ENCODE results near the gene ANKFN1. TPM values are rescaled to one million over a fixed set of nuclear protein-coding genes. Genes with fewer than 3 reads are reported as not detected.
A peak's percentile ranks its signal among the peaks of the same experiment; 100 is the strongest.

Gene ANKFN1
- total RNA-seq, 2 donors from 2014 or later, result 0.37 to 1.2 TPM

DNA sequence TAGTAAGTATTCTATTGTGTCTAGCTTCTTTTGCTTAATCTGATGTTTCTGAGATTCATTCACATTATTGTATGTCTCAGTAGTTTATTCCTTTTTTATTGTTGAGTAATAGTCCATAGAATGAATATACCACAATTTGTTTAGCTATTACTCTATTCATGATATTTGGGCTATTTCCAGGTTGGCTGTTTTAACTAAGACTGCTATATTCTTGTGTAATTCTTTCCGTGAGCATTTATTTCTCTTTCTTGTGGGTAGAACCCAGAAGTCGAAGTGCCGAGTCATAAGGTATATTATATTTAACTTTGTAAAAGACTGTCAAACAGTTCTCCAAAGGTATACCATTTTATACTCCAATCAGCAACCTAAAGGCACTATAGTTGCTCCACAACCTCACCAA is 160.8 kb downstream of the ANKFN1 start:
- no peak for ATAC-seq
- no peak for DNase-seq
- intact Hi-C loops (cut with DNase I, micrococcal nuclease), result loop anchor here in 1 of 2 donors (10.0 kb wide), 2 partner anchors 189 to 789 kb away; no protein-coding TSS in a partner anchor

DNA sequence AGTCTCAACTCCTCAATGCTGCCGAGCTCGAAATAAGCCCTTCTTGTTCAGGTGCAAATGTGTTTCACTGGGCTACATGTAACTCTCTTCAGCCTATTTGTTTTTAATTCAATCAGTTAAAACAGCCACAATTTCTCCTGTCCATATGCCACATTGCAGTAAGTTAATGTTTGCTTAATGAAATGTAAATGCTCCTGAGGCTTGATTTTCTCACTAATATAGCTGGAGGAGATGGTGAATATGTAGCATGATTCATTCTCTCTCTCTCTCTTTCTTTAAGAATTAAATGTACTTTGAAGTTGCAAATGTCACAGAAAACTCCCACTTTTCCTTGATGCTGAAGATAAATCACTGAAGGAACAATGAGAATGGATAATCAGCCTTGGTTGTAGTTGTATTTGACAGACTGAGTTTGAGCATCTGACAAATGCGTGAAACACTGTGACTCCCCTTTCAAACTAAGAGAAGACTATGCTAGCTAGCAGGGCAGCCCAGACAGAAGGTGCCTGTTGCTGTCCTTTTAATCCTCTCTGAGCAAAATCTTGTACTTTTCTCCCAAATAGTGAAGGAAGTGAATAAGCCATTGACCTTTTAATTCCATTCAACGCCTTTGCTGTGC is 161.8 kb downstream of the ANKFN1 start:
- intact Hi-C loops (cut with DNase I, micrococcal nuclease), result loop anchor here in 1 of 2 donors (10.0 kb wide), 2 partner anchors 190 to 790 kb away; no protein-coding TSS in a partner anchor
- no peak for ATAC-seq
- no peak for DNase-seq

DNA sequence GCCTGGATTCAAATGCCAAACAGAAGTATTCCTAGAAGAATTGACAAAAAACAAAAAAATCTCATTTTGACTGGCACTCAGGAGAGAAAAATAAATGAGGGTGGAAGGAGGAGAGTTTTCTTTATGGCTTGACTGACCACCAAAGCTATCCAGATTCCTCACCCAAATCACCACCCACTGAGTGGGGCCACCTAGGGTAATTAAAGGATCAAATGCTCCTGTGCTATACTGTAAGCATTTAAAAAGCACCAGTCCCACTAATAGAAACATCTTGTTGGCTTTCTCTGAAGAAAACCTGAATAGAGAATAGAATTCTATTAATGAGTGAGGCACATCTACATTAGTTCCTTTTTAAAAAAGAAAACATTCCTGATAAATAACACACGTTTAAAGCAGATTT is 163.3 kb downstream of the ANKFN1 start:
- DNase-seq (no peak), ATAC-seq (no peak)
- intact Hi-C loops (cut with DNase I, micrococcal nuclease), result loop anchor here in 1 of 2 donors (10.0 kb wide), 2 partner anchors 192 to 792 kb away; no protein-coding TSS in a partner anchor

DNA sequence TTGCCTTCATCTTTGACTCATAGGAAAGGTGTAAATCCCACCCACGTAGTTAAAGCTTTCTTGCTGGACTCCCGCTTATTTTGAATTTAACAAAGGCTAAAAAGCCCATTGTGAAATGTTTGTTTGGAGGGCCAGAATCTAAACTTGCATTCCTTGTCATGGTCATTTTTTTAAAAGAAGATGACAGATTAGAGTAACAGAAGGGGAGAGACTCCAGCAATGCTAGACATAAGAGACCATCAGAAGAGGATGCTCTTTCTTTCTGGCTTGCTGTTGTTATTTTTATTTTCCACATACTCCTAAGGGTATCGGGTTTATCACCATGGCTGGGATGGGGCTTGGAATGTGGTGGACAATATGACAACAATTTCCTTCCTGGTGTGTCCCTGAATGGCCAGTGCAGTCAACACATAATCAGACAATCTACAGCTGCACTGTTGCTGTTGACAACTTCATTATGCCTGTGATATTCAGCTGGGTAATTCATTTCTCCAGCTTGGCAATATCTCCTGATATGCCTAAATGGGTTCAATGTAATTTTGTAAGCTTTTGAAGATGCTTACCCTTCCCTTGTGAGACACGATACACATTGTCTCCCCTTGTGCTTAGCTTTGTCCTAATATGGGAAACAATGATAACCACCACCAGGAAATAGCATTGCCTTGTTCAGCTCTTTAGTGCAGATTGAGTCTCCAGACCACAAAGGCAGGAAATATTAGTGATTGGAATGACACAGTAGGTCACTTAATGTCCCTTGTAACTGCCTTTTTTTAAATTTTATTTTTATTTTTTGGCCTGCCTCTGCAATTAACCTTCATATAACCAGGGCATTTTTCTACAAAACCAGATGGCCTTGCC is 164.3 kb downstream of the ANKFN1 start:
- intact Hi-C loops (cut with DNase I, micrococcal nuclease), result loop anchor here in 1 of 2 donors (10.0 kb wide), 2 partner anchors 193 to 793 kb away; no protein-coding TSS in a partner anchor
- no peak for DNase-seq
- ATAC-seq, result no peak

DNA sequence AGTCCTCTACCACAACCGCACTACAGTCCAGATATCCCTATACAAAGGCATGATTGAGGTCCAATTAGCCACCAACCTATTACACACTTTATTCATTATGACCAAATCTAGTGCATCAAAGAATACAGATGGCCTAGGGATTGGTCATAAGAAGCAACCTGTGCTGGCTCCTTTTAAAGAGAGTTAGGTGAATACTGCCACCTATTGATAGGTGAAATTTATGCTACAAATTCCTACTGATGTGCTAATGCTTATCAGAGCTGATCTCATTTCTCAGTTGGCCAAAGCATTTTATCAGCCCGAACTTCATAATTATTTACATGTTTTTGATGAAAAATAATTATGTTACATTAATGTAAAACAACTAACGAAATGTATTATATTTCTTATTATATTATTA is 166.3 kb downstream of the ANKFN1 start:
- ATAC-seq (peak; percentile 62), DNase-seq (no peak)
- intact Hi-C loops (cut with DNase I, micrococcal nuclease), result loop anchor here in 1 of 2 donors (10.0 kb wide), 2 partner anchors 195 to 795 kb away; no protein-coding TSS in a partner anchor

DNA sequence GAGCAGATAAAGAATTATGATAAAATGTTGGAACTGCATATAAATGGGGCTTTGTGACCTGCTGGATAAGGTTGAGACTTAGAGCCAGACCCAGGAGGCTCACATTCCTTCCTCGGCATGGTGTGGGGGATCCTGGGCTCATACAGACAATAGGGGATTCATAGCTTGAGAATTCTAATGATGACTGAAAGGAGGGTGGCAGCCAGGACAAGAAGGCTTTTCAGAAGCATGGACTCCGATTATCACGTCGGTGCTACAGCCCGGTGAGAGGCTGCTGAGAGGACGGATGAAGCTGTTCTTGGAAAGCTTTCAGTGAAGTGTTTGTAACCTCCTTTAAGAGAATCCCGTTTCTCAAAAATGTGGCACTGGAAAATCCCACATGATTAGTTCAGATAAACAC is 167.2 kb downstream of the ANKFN1 start:
- ATAC-seq (no peak), DNase-seq (no peak)
- intact Hi-C loops (cut with DNase I, micrococcal nuclease), result loop anchor here in 1 of 2 donors (10.0 kb wide), 1 partner anchor 476 kb away; no protein-coding TSS in a partner anchor

DNA sequence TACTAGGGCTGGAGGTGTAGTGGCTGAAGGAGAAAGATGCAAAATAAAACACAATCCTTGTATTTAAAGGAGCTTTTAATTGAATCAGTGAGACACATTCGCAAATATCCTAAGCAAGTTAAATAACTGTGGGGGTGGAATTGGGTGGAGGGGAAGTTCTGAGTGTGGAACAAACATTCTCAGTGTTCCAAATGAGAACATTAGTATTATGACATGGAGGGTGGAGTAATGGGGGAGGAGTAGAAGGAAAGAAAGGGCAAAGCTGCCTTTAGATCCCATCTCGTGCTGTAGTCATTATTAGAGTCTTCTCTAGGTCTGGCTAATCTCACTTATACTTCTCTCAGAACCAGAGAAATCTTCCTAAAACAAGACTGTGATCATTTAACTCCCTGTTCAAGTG is 169.7 kb downstream of the ANKFN1 start:
- no peak for ATAC-seq
- intact Hi-C loops (cut with DNase I, micrococcal nuclease), result loop anchor here in 1 of 2 donors (10.0 kb wide), 1 partner anchor 478 kb away; no protein-coding TSS in a partner anchor
- no peak for DNase-seq

DNA sequence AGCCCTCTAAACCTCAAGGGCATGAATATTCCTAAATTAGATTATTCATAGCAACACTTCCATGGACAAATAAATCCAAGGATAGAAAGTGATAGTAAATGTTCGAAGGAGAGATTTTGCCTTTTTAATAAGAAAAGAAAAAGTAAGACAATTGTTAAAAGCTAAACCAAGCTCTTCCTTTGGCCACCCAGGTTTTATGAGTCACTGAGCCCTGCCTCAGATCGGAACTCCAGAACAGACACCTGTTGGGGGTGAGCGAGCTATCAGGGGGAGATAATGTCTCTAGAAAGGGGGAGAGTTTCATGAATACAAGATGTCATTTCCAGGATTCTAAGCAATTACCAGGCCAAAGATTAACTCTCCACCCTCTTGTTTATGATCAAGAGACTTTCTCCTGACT is 171.4 kb downstream of the ANKFN1 start:
- ATAC-seq (no peak), DNase-seq (no peak)
- intact Hi-C loops (cut with DNase I, micrococcal nuclease), result loop anchor here in 1 of 2 donors (10.0 kb wide), 1 partner anchor 480 kb away; no protein-coding TSS in a partner anchor

DNA sequence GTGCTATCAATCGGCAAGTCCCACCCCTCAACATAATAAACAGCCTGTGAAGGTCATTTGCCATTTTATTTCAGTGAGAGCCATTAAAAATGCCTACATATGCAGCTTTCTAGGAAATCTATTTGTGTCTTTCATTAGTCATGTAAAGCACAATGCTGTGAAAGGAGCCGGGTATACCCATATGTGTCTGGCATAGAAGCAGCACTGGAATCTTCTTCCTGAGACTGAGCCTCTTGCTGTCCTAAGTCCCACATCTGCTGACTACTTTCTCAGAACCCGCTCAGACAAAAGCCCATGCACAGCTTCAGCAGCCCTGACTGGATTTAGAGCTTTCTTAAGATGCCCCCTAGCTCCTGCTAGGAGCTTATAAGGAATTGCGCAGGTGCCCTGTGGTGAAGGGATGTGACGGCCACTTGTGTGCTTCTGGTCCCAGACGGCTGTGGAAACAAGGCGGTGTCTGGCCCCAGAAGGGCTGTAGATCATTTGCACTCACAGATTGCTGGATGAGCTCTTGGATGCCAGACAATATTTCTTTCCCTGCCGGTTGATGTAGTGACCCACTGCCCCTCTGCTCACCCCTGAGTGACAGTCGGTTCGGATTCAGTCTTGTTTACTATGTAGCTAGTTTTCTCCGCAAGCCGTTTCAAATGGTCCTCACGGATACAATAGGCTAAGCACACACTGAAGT is 172.2 kb downstream of the ANKFN1 start:
- DNase-seq (no peak), ATAC-seq (no peak)
- intact Hi-C loops (cut with DNase I, micrococcal nuclease), result loop anchor here in 1 of 2 donors (10.0 kb wide), 1 partner anchor 481 kb away; no protein-coding TSS in a partner anchor

DNA sequence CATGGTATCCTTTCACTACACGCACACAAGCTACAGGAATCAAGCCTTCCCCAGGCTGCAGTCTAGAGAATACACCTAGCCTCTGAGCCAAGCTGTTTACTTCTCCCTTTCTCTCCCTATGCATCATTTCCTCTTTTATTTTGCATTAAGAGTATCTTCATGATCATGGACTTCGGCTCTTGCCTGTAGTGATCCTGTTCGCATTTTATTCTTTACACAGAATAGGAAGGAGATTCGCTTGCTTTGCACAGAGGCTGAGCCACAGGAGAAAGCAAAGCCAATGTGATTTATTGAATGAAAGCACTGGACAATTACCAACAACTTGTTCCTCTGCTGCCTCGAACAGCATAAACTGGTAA is 172.7 kb downstream of the ANKFN1 start:
- DNase-seq, result no peak
- no peak for ATAC-seq
- intact Hi-C loops (cut with DNase I, micrococcal nuclease), result loop anchor here in 1 of 2 donors (10.0 kb wide), 1 partner anchor 481 kb away; no protein-coding TSS in a partner anchor

DNA sequence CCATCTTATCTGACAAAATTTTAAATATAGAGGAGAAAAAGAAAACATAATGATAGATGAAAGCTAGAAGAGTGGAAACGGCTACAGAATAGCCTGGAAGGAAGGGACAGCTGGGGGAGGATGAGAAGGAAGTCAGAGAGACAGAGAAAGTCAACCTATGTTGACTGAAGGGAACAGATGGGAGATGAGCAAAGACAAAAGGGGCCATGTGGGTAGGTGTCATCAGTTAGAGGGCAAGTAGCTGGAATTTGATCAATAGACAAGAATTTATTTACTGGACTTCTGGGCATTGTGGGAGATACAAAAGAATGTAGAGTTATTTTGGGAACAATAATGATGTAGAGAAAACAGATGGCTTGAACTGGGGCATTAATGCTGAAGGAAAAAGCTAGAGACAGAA is 194.4 kb downstream of the ANKFN1 start:
- DNase-seq (no peak), ATAC-seq (no peak)

DNA sequence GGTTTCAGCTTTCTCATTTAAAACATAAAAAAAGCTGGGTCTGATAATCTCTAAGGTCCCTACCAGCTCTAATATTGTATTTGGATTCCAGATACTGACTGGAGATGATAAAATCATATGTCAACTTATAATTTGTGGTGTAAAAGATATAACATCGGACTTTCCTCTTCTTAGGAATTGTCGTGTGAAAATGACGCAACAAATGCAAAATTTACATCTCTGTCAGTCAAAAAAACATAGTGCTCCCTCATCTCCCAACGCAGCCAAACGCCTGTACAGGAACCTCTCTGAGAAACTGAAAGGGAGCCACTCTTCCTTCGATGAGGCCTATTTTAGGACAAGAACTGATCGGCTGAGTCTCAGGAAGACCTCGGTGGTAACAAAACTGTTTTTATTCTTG is 197.3 kb downstream of the ANKFN1 start:
- intact Hi-C loops (cut with DNase I, micrococcal nuclease), result no loop called here
- DNase-seq (no peak), ATAC-seq (no peak)

More for the DNA sequence above, 194.4 kb downstream of the ANKFN1 start:
- intact Hi-C loops (cut with DNase I, micrococcal nuclease), result no loop called here

DNA sequence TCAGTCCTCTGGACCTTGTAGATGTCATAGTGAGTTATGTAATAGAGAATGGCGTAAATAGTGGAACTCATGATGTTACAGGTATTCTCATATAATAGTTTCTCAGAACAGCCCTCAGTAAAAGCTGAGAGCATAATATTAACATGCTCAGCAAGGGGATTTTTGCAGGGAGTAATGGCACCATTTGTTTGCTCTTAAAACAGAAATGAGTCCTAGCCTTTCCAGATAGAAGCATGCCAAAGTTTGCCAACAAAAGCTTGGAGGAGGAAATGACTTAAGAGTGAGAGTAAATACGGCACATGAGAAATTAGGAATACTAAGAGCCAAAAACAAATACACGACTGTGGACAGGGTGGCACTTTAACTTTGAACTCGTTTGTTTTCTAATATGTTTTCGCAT is 198.4 kb downstream of the ANKFN1 start:
- DNase-seq, result no peak
- ATAC-seq, result no peak
- intact Hi-C loops (cut with DNase I, micrococcal nuclease), result no loop called here

DNA sequence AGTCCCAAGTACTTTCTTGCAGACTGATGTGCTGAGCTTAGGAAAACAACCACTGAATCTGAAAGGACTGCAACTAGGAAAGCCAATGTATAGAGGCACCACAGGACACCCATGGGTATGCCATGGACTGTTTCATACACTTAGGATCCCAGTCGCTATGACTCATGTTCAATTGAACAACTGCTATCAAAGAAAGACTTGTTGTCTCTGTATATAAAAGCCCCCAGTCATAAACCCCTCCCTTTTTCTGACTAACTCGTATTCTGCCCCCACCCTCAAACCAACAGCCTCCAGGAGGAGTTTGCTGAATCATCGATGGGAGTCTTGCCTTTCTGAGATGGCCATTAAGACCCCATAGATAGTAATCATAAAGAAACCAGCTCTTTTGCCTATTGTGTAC is 205.4 kb downstream of the ANKFN1 start:
- DNase-seq (no peak), ATAC-seq (no peak)
- intact Hi-C loops (cut with DNase I, micrococcal nuclease), result no loop called here

DNA sequence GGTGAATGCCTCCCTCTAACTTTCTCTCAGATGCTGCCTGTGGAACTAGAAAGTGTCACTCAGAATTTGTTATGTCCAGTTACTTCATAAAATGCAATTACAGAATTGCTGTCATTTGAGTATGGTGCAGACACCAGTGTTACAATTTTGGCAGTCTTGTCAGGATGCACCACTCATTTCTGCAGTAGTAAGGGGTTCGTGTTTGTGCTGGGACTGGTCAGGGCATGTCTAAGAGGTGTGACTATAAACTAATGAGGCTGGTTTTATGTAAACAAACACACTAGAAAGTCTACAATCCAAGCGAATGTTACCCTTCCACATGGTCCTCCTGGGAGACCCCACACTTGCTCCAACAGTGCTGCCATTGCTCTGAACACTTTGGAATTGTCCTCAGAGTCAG is 206.2 kb downstream of the ANKFN1 start:
- ATAC-seq, result no peak
- intact Hi-C loops (cut with DNase I, micrococcal nuclease), result no loop called here
- DNase-seq, result no peak

DNA sequence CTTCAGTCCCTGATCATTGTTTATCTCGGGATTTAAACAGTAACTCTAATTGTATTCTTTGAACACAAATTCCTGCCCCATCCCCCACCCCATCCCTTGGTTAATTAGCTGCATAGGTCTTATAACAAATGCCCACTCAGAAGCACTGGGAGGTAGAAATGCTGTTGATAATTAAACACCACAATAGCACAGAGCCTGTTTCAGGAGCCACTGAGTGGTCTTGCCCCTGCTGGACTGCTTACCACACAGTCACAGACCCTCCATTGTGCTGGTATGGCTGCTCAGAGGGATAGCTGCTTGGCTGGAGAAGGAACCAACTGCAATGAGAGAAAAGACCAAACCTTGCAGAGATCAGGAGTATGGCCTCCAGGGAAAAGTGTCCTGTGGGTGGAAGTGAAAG is 214.1 kb downstream of the ANKFN1 start:
- DNase-seq, result no peak

DNA sequence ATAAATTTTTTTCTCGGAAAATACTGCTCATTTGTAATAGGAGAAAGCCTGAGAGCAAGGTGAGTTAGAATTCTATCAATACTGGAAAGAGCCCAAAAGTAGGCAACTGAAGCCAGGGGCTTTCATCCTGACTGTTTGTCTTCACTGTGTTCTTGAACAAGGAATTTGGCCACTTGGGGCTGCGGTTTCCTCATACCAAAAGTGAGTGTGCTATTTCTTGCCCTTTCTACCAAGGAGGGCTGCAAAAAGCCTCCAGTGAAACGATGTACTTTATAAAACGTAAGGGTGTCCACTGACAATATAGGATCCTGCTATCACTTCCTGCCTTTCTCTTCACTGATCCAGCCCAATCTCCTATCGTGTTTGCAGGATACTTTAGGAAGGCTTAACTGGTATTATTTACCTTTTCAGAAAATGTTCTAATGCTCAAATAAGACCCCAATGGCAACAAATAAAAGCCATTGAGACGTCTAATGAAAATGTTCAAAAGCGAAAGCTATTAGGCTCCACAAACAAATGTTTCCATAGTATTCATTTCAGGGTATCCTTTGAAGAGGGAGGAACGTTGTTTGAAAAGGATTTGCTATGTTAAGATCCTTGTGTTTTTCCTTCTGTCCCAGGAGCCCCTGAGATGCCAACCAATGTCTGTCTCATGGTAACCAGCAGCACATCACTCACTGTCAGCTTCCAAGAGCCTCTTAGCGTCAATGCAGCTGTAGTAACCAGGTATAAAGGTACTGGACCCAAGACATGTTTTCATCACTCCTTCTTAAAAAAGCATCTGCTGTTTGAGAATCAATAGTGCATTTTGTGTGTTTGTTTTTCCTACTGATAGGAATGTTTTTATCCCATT is 220.9 kb downstream of the ANKFN1 start:
- intact Hi-C loops (cut with DNase I, micrococcal nuclease), result no loop called here
- DNase-seq, result no peak
- no peak for ATAC-seq

More for the DNA sequence above, 214.1 kb downstream of the ANKFN1 start:
- no peak for ATAC-seq
- intact Hi-C loops (cut with DNase I, micrococcal nuclease), result no loop called here

DNA sequence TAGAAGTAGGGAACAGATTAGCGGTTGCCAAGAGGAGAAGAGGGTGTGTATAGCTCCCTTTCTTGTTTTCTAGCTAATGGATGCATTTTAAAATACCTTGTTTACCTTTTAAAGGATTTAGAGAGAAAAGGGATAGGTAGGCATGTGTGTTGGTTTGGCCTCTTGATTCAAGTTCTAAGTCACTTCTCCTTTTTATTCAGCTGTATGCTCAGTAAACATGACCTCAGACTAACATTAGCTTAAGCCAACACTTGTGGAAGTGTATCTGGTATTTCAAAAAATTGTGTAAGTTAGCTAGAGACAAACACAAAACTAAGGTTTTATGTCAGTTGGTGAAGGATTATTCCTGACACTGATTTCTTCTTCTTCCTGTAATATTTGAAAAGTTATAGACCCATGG is 236.1 kb downstream of the ANKFN1 start:
- intact Hi-C loops (cut with DNase I, micrococcal nuclease), result no loop called here
- ATAC-seq (no peak), DNase-seq (no peak)
